Measurements from ENCODE around the gene ZNF274. TPM values are rescaled to one million over a fixed set of nuclear protein-coding genes. Genes with fewer than 3 reads are reported as not detected.

Gene ZNF274
- total and polyA plus RNA-seq, 9 of the 15 experiments (the other 6 are each of a cell fraction or from before 2014, with no cell fraction given): 5.2 to 37.0 (median 28.1) TPM

- TF ChIP-seq ZBTB40 (IDR thresholded peaks at IDR 0.05): peak; percentile 88
- no peak for TF ChIP-seq ZBTB40 (CRISPR knock-in tag; IDR thresholded peaks at IDR 0.05)
- no peak for TF ChIP-seq SNIP1 (IDR thresholded peaks at IDR 0.05; ENCODE audit: low read depth)
- TF ChIP-seq RFX1 (IDR thresholded peaks at IDR 0.05): no peak
- TF ChIP-seq PML (IDR thresholded peaks at IDR 0.05; ENCODE audit: low read length): peak; percentile 75
- TF ChIP-seq NBN (IDR thresholded peaks at IDR 0.05; ENCODE audit: low read depth): no peak
- TF ChIP-seq GTF2E2 (tag; IDR thresholded peaks at IDR 0.05): peak; percentile 98
- TF ChIP-seq ZNF133 (CRISPR knock-in tag; IDR thresholded peaks at IDR 0.05): no peak
- TF ChIP-seq RBM25 (IDR thresholded peaks at IDR 0.05; ENCODE audit: low read depth, low read length, severe bottlenecking): no peak
- peak; percentile 34; the same call in 1 of the 2 replicates for TF ChIP-seq STAT6 (CRISPR knock-in tag; IDR thresholded peaks at IDR 0.05)
- TF ChIP-seq ZKSCAN1 (IDR thresholded peaks at IDR 0.05; ENCODE audit: low read depth, low read length): no peak
- peak in 1 of 2 experiments; percentile 42; a peak in 1 of 4 replicates for TF ChIP-seq SRF (CRISPR knock-in tag; IDR thresholded peaks at IDR 0.05)
- TF ChIP-seq GABPB2 (CRISPR knock-in tag; conservative IDR thresholded peaks at IDR 0.05): no peak
- TF ChIP-seq MXI1 (IDR thresholded peaks at IDR 0.05; ENCODE audit: low read depth, low read length): no peak
- peak; percentile 90 for TF ChIP-seq ZNF589 (CRISPR knock-in tag; IDR thresholded peaks at IDR 0.05; ENCODE audit: low read depth)
- TF ChIP-seq SIN3B (IDR thresholded peaks at IDR 0.05; ENCODE audit: low read depth): peak; percentile 22; the same call in 1 of the 2 replicates
- TF ChIP-seq ZNF146 (CRISPR knock-in tag; IDR thresholded peaks at IDR 0.05; ENCODE audit: unreplicated experiment): no peak
Observed at GRCh38 chr19:58182989-58183816, at the start of gene ZNF274 (continued).
